Neural crest cell (in vitro differentiated cells): ENCODE measurements around the gene DPH7. TPM values are rescaled to one million over a fixed set of nuclear protein-coding genes. Genes with fewer than 3 reads are reported as not detected.
A peak's percentile ranks its signal among the peaks of the same experiment; 100 is the strongest.
"Not testable (repeated sequence)": the region's sequence is repeated elsewhere in the genome, so short reads cannot be mapped to it uniquely, and the experiment has no call there.

Experiments
- DNase-seq: peaks from one replicate; pipeline ENCODE4 v3.0.0; 2021; ENCODE audit warnings: low read depth, mixed read lengths, low spot score
- H3K27ac Mint-ChIP-seq: one replicate; pipeline ENCODE4 v1.8.0; 2021; ENCODE audit warnings: mild to moderate bottlenecking, mixed read lengths; ENCODE audit not compliant: unreplicated experiment
- H3K27me3 Mint-ChIP-seq: 2 replicates; pipeline ENCODE4 v1.8.0; 2021; ENCODE audit warnings: low read depth, mild to moderate bottlenecking, mixed read lengths
- H3K36me3 Mint-ChIP-seq: 2 replicates; pipeline ENCODE4 v1.8.0; 2021; ENCODE audit warnings: low read depth, mild to moderate bottlenecking, mixed read lengths
- H3K4me1 Mint-ChIP-seq: 2 replicates; pipeline ENCODE4 v1.8.0; 2021; ENCODE audit warnings: mixed read lengths
- H3K4me3 Mint-ChIP-seq: one replicate; pipeline ENCODE4 v1.8.0; 2021; ENCODE audit warnings: mild to moderate bottlenecking, mixed read lengths
- H3K9me3 Mint-ChIP-seq: 2 replicates; pipeline ENCODE4 v1.8.0; 2021; ENCODE audit warnings: mixed read lengths
- total RNA-seq: library from RNA; stranded (reverse); gene quantifications from 2 replicates; pipeline ENCODE4 v1.2.1, GENCODE V29; 2021
- TF ChIP-seq, protein P1 (sequence below): fragments of 200-600 bp; sonication (generic); conservative IDR thresholded peaks from 2 replicates; pipeline ENCODE4 v1.5.0; 2021; ENCODE audit warnings: antibody characterized with exemption, mild to moderate bottlenecking

DPH7 gene
- total RNA-seq, 1 donor from 2014 or later: 63.0 TPM

DNA sequence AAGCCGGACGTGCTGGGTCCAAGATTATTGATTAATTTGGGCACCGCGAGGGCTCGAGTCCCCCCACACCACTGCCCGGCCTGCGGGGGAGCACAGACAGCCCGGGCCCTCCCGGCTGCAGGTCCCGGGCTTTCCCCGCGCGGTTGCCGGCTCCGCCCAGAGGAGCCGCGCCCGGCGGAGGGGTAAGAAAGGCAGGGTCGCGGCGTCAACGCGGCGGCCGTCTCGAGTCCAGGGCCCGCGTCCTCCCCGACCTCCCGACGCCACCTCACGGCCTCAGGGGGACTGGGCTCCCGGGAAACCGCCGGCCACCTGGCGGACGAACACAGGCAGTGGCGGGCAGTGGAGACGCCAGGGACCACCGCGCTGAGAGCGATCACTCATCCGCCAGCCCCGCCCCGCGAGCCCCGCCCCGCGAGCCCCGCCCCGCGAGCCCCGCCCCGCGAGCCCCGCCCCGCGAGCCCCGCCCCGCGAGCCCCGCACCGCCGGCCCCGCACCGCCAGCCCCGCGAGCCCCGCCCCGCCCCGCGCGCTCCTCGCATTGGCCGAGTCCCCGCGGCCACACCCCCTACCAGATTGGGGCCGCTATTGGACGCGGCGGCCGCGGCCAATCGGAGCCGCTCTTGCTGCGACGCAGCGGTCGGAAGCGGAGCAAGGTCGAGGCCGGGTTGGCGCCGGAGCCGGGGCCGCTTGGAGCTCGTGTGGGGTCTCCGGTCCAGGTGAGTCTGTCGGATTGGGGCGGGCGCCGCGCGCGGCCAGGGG is 27.3 kb downstream of the DPH7 start, which contains the start of gene MRPL41:
TSS of gene MRPL41 (plus strand) at position 616 of the 758 bp plus-strand sequence. CDS start 203 bp downstream, outside the sequence.
- H3K4me3 Mint-ChIP-seq: peak within 1 kb of the TSS; percentile 91
- H3K27me3 Mint-ChIP-seq: peaks cover 4% of the 10 kb centered on the region
- peaks cover 8% of the 10 kb centered on the region for H3K36me3 Mint-ChIP-seq
- H3K9me3 Mint-ChIP-seq: no peaks in the 10 kb centered on the region
- peak; percentile 89 for DNase-seq
- TF ChIP-seq, protein P1, sequence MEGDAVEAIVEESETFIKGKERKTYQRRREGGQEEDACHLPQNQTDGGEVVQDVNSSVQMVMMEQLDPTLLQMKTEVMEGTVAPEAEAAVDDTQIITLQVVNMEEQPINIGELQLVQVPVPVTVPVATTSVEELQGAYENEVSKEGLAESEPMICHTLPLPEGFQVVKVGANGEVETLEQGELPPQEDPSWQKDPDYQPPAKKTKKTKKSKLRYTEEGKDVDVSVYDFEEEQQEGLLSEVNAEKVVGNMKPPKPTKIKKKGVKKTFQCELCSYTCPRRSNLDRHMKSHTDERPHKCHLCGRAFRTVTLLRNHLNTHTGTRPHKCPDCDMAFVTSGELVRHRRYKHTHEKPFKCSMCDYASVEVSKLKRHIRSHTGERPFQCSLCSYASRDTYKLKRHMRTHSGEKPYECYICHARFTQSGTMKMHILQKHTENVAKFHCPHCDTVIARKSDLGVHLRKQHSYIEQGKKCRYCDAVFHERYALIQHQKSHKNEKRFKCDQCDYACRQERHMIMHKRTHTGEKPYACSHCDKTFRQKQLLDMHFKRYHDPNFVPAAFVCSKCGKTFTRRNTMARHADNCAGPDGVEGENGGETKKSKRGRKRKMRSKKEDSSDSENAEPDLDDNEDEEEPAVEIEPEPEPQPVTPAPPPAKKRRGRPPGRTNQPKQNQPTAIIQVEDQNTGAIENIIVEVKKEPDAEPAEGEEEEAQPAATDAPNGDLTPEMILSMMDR: peak; percentile 68
- peak within 1 kb of the TSS; percentile 27 for H3K27ac Mint-ChIP-seq
- H3K4me1 Mint-ChIP-seq: peaks cover 14% of the 10 kb centered on the region

DNA sequence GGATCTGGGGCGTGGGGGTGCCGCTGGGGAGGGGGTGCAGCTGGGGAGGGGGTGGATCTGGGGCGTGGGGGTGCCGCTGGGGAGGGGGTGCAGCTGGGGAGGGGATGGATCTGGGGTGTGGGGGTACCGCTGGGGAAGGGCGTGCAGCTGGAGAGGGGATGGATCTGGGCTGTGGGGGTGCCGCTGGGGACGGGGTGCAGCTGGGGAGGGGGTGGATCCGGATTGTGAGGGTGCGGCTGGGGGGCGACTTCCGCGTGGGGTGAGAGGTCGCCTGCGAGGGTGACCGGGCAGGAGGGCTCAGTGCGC is 27.8 kb downstream of the DPH7 start:
- H3K27ac Mint-ChIP-seq, DNase-seq, H3K4me3 Mint-ChIP-seq, H3K9me3 Mint-ChIP-seq, H3K27me3 Mint-ChIP-seq: not testable (repeated sequence)
- H3K36me3 Mint-ChIP-seq: peaks cover 13% of the 10 kb centered on the region
- H3K4me1 Mint-ChIP-seq: peaks cover 14% of the 10 kb centered on the region

DNA sequence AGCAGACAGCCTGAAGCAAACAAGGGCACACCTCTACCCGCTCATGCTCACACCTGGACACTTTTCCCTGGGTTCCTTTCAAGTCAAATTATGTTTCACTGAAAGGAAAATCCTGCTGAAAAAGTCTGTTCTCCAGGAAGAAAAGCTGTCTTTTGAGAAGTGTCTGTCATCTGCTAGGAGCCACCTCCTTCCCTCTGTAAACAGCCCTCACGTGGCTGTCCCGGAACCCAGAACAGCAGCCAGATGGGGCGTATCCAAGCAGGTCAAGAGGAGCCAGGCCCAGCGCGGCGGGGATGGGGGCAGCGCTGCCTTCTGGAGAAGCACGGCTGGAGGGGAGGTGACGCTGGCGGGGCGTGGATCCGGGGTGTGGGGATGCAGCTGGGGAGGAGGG is 28.5 kb downstream of the DPH7 start, which contains the start of gene PNPLA7:
TSS of gene PNPLA7 (minus strand) at position 172 of the 391 bp plus-strand sequence. CDS start 205 bp downstream, outside the sequence.
- H3K27ac Mint-ChIP-seq: peak within 1 kb of the TSS; percentile 71
- H3K36me3 Mint-ChIP-seq: peaks cover 11% of the 10 kb centered on the region
- peaks cover 14% of the 10 kb centered on the region for H3K4me1 Mint-ChIP-seq
- peak within 1 kb of the TSS; percentile 90 for H3K4me3 Mint-ChIP-seq
- DNase-seq: peak; percentile 51
- H3K9me3 Mint-ChIP-seq: no peaks in the 10 kb centered on the region
- TF ChIP-seq, protein P1: no peak
- H3K27me3 Mint-ChIP-seq: peaks cover 4% of the 10 kb centered on the region

DNA sequence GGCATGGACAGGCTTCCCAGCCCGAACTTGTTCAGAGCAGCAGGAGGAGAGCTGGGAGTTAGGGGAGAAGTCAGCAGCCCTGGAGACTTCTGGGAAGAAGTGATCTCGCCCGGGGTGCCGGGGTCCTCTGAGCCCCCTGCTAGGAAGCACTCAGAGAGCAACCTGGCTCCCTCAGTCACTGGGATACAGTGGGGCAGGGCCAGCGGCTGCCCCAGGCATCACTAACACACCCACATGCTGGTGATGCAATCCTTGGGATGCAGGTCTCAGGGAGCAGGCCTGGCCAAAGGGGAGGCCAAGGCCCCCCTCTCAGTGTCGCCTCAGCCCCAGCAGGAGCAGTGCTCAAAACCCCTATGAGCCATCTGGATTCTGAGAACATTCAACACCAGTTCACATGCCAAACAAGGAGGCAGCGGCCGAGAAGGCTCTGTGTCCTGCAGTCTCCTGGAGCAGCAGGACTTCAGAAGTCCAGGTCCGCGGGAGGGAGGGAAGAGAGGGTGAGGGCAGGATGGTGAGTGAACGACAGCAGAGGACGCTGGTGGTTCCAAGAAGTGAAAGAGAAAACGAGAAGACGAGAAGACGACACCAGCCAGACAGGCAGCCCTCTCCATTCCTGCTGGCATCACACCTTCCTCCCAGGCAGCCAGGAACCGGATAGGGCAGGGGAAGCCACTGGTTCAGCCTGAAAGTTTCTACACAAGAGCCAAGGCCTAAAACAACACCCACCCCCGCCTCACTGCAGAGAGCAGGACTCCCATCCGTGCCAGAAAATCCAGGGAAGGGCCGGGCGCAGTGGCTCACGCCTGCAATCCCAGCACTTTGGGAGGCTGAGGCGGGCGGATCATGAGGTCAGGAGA is 30.8 kb downstream of the DPH7 start:
- Mint-ChIP-seq H3K27me3 (peaks cover 4% of the 10 kb centered on the region), H3K4me1 (peaks cover 16% of the 10 kb centered on the region), H3K36me3 (peaks cover 7% of the 10 kb centered on the region), H3K27ac (no peak overlapping the region), H3K9me3 (no peaks in the 10 kb centered on the region), H3K4me3 (peak overlapping the region; percentile 70)
- no peak for DNase-seq
- TF ChIP-seq, protein P1: no peak

DNA sequence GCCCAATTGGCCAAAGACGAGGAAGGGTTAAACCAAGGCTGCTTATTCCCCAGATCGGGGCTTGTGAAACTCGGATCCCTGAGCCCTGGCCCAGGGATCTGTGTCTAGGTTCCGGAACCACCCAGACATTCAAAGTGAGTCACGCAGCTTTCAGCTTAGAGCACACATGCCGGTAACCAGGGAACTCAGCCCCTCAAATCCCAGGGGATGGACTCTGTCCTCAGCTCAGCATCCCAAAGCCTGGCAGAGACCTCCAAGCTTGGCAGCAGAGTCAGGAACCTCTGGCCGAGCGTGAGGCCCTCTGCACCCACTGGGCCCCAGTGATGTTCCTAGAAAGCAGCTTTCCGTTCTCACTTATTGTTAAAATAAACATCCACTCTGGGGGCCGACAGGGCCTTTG is 33.6 kb downstream of the DPH7 start:
- Mint-ChIP-seq H3K4me3 (no peak overlapping the region), H3K36me3 (peaks cover 7% of the 10 kb centered on the region), H3K27ac (no peak overlapping the region), H3K9me3 (no peaks in the 10 kb centered on the region), H3K27me3 (peaks cover 3% of the 10 kb centered on the region), H3K4me1 (peaks cover 16% of the 10 kb centered on the region)
- no peak for DNase-seq
- TF ChIP-seq, protein P1: no peak
